HG03064 (cell line): Measurements from ENCODE around the gene PPBP.

Experiments
- ATAC-seq: cut with Tn5 transposase; IDR thresholded peaks from one replicate; pipeline ENCODE4 v1.9.1; 2021; ENCODE audit warnings: low read depth; ENCODE audit not compliant: unreplicated experiment

PPBP gene

DNA sequence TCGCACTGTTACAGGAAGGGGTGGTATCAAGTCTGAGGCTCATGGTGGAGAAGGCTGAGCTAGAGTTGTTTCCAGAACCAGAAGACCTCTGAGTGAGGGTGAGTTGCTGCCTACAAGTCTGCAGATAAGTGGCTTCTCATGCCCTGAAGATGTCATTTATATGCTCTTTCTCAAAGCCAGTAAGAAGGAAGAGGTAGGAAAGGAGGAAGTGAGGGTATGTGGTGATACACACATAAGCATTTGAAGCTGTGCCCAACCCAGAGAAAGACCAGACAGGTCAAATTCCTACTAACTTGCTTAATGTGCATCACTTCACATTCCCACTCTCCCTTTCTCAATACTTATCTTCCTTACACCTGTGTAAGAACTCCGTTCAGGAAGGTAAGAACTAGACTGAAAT is at the start of gene PPBP:
PPBP (minus strand) TSS at position 130 of the 400 bp plus-strand sequence; CDS start at position 43, 87 bp downstream.
- ATAC-seq: no peak

- no peak for ATAC-seq
These were observed 49.3 kb upstream of the PPBP start for GRCh38 chr4:74037076-74037955.

- ATAC-seq: no peak
These were observed 45.7 kb upstream of the PPBP start for GRCh38 chr4:74033739-74034138.

DNA sequence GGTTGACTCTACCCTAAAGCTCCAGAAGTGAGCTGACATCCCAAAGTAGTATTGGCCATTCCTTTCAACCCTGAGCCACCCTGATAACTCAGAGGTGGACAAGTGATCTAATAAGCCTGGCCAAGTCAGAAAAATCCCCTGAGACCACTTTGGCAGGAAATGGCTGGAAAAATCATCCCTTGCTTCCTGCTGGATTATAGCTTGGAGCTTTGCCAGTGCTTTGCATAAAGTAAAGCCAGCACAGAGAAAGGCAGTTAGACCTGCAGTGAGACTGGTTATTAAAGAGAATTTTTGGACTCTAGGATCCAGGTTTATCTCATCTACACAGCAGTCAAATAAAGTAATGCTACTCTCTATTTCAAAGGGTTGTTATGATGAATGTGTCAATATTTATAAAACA is 44.1 kb upstream of the PPBP start:
- no peak for ATAC-seq

DNA sequence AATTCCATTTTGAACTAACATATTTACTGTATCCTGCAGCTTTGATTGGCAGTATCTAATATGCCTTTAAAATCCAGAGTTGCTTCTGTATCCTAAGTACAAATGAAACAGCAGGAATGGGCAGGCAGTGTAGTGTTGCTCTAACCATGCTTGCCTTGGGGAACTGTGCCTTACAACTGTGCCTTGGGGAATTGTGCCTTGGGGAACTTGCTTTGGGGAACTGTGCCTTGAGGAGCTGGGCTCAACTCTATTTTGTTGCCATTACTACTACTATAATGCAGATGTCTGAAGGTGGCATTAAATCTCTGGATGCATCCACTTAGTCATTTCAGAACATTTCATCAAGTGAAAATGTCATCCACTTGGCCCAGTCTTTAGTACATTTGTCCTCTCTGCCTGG is 43.6 kb upstream of the PPBP start:
- no peak for ATAC-seq

- no peak for ATAC-seq
These were observed 42.3 kb upstream of the PPBP start for GRCh38 chr4:74030285-74030684.

DNA sequence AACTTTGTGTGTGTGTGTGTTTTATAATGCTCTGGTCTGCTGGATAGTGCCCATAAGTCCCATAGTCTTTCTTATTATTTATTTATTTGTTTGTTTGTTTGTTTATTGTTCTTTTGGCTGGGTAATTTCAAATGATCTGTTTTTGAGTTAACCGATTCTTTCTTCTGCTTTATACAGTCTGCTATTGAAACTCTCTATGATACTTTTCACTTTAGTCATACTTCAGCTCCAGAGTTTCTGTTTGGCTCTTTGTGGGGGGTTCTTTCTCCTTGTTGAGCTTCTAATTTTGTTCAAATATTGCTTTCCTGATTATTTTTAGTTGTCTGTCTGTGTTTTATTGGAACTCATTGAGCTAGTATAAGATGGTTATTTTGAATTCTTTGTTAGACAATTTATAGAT is 40.5 kb upstream of the PPBP start:
- no peak for ATAC-seq

GRCh38 chr4:74023709-74024108 is 35.7 kb upstream of the PPBP start:
- ATAC-seq: no peak

DNA sequence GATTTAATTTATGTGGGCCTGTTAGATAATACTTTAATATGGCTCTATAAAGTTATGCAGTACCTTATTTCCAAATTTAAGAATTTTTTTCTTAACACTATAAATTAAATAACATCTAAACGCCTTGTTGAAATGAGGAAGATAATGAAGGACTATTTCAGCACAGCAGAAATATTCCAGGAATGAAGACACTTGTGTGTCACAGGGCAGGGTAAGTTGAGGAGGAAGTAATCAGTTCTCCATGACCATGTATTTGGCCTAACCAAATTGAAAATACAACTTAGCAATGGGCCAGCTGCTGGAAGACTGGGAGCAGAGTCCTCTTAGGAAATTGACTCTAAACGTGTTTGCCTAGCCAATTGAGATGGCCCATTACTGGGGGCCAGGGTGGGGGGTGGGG is 33.6 kb upstream of the PPBP start:
- ATAC-seq: no peak

DNA sequence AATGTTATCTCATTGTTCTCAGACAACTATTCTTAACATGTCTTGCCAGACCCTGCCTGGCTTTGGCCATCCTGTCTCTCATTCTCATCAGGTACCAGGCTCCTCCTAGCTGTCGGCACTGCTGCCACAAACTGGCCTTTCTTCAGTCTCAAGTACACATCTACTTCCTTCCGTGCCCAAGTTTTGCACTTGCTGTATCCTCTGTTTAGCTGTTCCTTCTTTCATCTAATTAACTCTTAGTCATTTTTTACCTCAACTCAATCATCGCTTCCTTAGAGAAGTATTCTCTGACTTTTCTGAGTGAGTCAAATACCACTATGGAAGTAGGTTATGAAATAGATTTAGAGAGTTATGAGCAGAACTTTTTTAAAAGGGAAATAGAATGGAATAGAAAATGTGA is 30.8 kb upstream of the PPBP start:
- no peak for ATAC-seq

- no peak for ATAC-seq
These were observed 30.1 kb upstream of the PPBP start for GRCh38 chr4:74018116-74018515.

GRCh38 chr4:74016068-74016467 is 28.1 kb upstream of the PPBP start:
- ATAC-seq: no peak

DNA sequence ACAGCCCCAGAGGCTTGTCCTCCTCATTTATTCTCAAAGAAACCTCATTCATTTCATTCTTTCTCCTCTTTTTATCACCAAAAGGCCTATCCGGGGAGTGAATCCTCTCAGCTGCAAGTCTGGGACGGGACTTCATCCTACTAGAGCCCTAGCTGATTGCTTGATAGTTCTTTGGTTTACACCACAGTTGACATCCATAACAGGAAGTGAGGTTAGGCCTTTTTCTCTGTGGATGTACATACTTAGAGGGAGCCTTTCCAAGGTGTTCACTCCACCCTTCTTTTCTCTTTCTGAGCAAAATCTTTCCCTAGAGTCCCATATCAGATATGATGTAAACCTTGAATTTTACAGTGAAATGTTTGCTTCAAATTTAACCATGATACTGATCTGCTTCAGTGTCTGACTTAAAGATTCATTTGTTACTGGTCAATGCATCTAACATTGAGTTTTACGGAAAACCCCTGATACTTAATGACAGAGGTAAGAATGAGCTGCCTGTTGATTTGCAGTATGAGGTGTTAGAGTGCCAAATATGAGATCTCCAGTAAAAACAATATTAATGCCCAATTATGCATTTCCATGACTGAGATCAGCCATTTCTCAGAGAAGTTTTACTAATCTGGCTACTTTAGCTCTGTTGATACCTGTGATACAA is 27.3 kb upstream of the PPBP start:
- no peak for ATAC-seq

- ATAC-seq: no peak
These were observed 26.3 kb upstream of the PPBP start for GRCh38 chr4:74014332-74014731.

DNA sequence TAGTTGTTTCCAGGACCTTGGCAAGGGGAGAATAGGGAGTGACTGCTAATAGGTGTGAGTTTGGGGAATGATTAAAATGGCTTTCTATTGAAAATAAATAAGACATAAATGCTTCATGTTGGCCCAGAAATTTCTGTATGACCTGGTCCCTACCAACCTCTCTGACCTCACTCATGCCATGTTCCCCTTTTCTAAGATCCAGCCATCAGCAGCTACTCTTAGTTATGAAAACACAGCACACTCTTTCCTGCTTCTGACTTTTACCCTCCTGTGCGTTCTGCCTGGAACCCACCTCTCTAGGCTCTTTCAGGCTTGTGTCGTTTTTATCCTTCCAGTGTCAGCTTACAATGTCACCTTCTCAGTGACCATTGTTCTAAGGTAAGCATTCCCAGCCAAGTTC is 25.3 kb upstream of the PPBP start:
- ATAC-seq: no peak

DNA sequence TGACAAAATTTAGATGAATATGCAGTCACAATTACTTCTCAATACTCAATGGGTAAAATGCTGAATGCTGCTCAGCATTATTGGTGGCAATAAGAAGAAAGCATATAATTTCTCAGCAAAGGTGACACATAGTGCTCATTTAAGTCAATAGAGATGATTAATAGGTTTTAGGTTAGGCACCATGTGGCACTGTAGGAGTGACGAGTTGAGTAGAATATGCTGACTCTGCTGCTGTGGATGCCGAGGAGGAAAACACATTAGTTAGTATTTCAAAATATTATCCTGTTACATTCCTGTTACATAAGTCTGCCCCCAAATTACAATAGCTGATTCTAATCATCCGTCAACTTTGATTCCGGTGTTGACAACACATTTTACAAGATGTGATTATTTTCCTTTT is 24.1 kb upstream of the PPBP start:
- no peak for ATAC-seq

DNA sequence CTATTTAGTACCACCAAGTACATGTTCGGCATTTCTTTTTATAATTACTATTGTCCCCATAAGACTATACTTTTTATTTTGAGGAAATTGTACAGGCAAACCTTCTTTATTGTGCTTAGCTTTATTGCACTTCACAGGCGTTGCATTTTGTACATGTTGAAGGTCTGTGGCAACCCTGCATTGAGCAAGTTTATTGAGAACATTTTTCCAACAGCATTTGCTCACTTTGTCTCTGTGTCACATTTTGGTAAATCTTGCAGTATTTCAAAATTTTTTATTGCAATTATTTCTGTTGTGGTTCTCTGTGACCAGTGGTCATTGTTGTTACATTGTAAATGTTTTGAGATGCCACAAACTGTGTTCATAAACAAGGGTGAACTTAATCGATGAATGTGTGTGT is 21.3 kb upstream of the PPBP start:
- ATAC-seq: no peak

- ATAC-seq: no peak
These were observed 18.1 kb upstream of the PPBP start for GRCh38 chr4:74006009-74006476.

GRCh38 chr4:74005528-74005927 is 17.5 kb upstream of the PPBP start:
- ATAC-seq: no peak

- no peak for ATAC-seq
These were observed 16.7 kb upstream of the PPBP start for GRCh38 chr4:74004668-74005067.

DNA sequence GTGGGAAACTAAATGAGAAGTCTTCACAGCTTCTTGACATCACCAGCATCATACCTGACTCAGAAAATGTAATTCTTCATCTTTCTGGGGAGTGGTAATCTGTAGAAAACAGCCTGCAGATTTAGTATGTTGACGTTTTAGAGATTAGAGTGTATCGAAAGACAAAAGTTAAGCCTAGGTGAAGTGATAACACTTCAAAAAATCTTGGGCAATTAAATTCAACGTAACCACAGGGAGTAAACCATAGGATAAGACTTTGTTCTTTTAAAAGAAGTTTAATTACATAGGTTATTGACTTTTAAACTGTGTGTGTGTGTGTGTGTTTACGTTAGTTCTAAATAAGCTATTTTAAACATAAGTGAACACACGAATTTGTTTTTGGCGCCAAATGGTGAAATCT is 12.3 kb upstream of the PPBP start:
- ATAC-seq: no peak
